SK-N-MC (cell line): ENCODE measurements around the gene TSR3.

Experiments used
- DNase-seq: peaks from one replicate; pipeline ENCODE4 v3.0.0-alpha.2; 2011; ENCODE audit warnings: low read depth, low spot score
- H3K27ac ChIP-seq: fragments of 200-600 bp; sonication (generic); 2 replicates; pipeline ENCODE4 v1.5.1; 2016; ENCODE audit warnings: mixed run types
- H3K36me3 ChIP-seq: fragments of 200-600 bp; sonication (generic); 2 replicates; pipeline ENCODE4 v1.6.1; 2017; ENCODE audit warnings: antibody characterized with exemption, low read length, mixed read lengths; ENCODE audit not compliant: insufficient read depth
- H3K4me3 ChIP-seq: fragments of 200-600 bp; sonication (generic); 2 replicates; pipeline ENCODE4 v1.5.1; 2016
- H3K9ac ChIP-seq: fragments of 200-600 bp; sonication (generic); 2 replicates; pipeline ENCODE4 v1.8.0; 2017; ENCODE audit warnings: mixed run types, mixed read lengths; ENCODE audit not compliant: insufficient read length
- H3K9me3 ChIP-seq: fragments of 200-600 bp; sonication (generic); 2 replicates; pipeline ENCODE4 v1.6.1; 2017; ENCODE audit warnings: low read depth, mild to moderate bottlenecking, antibody characterized with exemption, low read length, moderate library complexity, mixed read lengths
- EZH2 ChIP-seq: fragments of 200-600 bp; sonication (generic); IDR thresholded peaks from one replicate; pipeline ENCODE4 v1.6.1; 2017; ENCODE audit warnings: antibody characterized with exemption
- FOXP2 ChIP-seq: optimal IDR thresholded peaks from 2 replicates; pipeline ENCODE3; 2011; ENCODE audit warnings: mild to moderate bottlenecking, moderate library complexity; ENCODE audit not compliant: insufficient read depth; ENCODE audit errors: extremely low read length, control extremely low read depth
- POLR2AphosphoS5 ChIP-seq: IDR thresholded peaks from 2 replicates; pipeline ENCODE4 v1.6.1; 2012; ENCODE audit warnings: mild to moderate bottlenecking, low read depth, low read length, borderline replicate concordance

TSR3 gene

GRCh38 chr16:1379304-1380076 lies 27.8 kb upstream of the TSR3 start:
- Histone ChIP-seq H3K4me3 (peak overlapping the region; percentile 88), H3K9ac (peak overlapping the region; percentile 77), H3K9me3 (no peaks in the 10 kb centered on the region), H3K27ac (peak overlapping the region; percentile 87), H3K36me3 (no peaks in the 10 kb centered on the region)
- TF ChIP-seq FOXP2: no peak
- peak; percentile 61; the same call in 1 of the 2 replicates for TF ChIP-seq POLR2AphosphoS5
- TF ChIP-seq EZH2: no peak
- DNase-seq: no peak

GRCh38 chr16:1378804-1379303 lies 27.2 kb upstream of the TSR3 start:
- peak overlapping the region; percentile 87 for H3K27ac ChIP-seq
- peak overlapping the region; percentile 88 for H3K4me3 ChIP-seq
- no peak for DNase-seq
- H3K36me3 ChIP-seq: no peaks in the 10 kb centered on the region
- no peaks in the 10 kb centered on the region for H3K9me3 ChIP-seq
- H3K9ac ChIP-seq: peak overlapping the region; percentile 77
- TF ChIP-seq FOXP2 (no peak), EZH2 (no peak), POLR2AphosphoS5 (no peak)

- H3K9me3 ChIP-seq: no peaks in the 10 kb centered on the region
- TF ChIP-seq POLR2AphosphoS5: no peak
- TF ChIP-seq EZH2: no peak
- TF ChIP-seq FOXP2: no peak
- no peak for DNase-seq
- H3K36me3 ChIP-seq: no peaks in the 10 kb centered on the region
- H3K27ac ChIP-seq: peak overlapping the region; percentile 87; the same call in 1 of the 2 replicates
- peak overlapping the region; percentile 77 for H3K9ac ChIP-seq
- peak overlapping the region; percentile 88 for H3K4me3 ChIP-seq
Measured at GRCh38 chr16:1378087-1378803, 26.6 kb upstream of the TSR3 start.

GRCh38 chr16:1377406-1378010 lies 25.8 kb upstream of the TSR3 start:
- Histone ChIP-seq H3K9me3 (no peaks in the 10 kb centered on the region), H3K36me3 (no peaks in the 10 kb centered on the region), H3K9ac (no peak overlapping the region), H3K4me3 (peak overlapping the region; percentile 88), H3K27ac (no peak overlapping the region)
- TF ChIP-seq POLR2AphosphoS5 (no peak), FOXP2 (no peak), EZH2 (no peak)
- no peak for DNase-seq

GRCh38 chr16:1375741-1376410 lies 24.2 kb upstream of the TSR3 start:
- no peak overlapping the region for H3K4me3 ChIP-seq
- no peaks in the 10 kb centered on the region for H3K9me3 ChIP-seq
- TF ChIP-seq FOXP2: no peak
- no peak for TF ChIP-seq POLR2AphosphoS5
- TF ChIP-seq EZH2: no peak
- H3K9ac ChIP-seq: no peak overlapping the region
- H3K27ac ChIP-seq: no peak overlapping the region
- H3K36me3 ChIP-seq: no peaks in the 10 kb centered on the region
- DNase-seq: no peak

- H3K9ac ChIP-seq: no peak overlapping the region
- H3K27ac ChIP-seq: no peak overlapping the region
- H3K9me3 ChIP-seq: no peaks in the 10 kb centered on the region
- no peaks in the 10 kb centered on the region for H3K36me3 ChIP-seq
- TF ChIP-seq EZH2: no peak
- TF ChIP-seq FOXP2: no peak
- no peak; the same call in 1 of the 2 replicates for TF ChIP-seq POLR2AphosphoS5
- no peak for DNase-seq
- no peak overlapping the region for H3K4me3 ChIP-seq
Measured at GRCh38 chr16:1375298-1375640, 23.6 kb upstream of the TSR3 start.

GRCh38 chr16:1374418-1375297 lies 23.0 kb upstream of the TSR3 start:
- Histone ChIP-seq H3K27ac (no peak overlapping the region), H3K36me3 (no peaks in the 10 kb centered on the region; the same call in 1 of the 2 replicates), H3K9me3 (no peaks in the 10 kb centered on the region), H3K4me3 (no peak overlapping the region), H3K9ac (no peak overlapping the region)
- no peak for DNase-seq
- no peak for TF ChIP-seq FOXP2
- no peak for TF ChIP-seq EZH2
- TF ChIP-seq POLR2AphosphoS5: no peak
